DMS114 treated with DMSO at 0.1 percent for 48 hours (cell line): ENCODE measurements around the gene RAB39B.
"Not testable (repeated sequence)": the region's sequence is repeated elsewhere in the genome, so short reads cannot be mapped to it uniquely, and the experiment has no call there.

ENCODE experiments used
- DNase-seq: peaks from one replicate; lab custom pipeline; 2025; ENCODE audit not compliant: unreplicated experiment; lab: John Stamatoyannopoulos, UW

Gene RAB39B

GRCh38 chrX:155263854-155264628 lies at the start of gene RAB39B:
TSS of gene RAB39B (minus strand) at chrX:155264491. CDS start at chrX:155264288, 203 bp downstream.
- DNase-seq, result peak; percentile 35

DNA sequence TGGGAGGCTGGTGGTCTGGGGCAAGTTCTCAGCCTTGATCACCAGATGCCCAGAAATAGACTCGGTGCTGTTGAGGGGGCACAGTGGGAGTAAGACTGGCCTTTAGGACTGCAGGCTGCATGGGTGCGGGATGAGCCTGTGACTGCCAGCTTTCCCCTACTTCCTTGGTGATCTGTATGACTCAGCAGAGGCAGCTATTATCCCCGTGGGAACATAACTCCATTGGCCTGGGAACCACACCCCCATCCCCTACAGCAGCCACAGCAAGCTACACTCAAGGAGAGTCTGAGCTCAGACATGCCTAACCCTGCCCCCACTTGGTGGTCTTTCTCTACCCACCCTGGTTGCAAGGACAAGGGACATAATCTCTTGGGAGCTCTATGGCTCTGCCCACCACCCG lies 49.5 kb upstream of the RAB39B start:
- no peak for DNase-seq

DNA sequence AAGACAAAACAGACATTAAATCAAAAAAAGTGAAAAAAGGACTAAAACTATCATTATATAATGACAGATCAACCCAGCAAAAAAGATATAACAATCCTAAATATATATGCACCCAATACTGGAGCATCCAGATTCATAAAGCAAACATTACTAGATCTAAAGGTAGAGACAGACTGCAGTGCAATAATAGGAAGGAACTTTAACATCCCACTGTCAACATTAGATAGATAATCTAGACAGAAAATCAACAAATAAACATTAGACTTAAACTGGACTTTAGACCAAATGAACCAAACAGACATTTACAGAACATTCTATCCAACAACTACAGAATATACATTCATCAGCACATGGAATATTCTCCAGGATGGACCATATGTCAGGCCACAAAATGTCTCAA lies 29.5 kb upstream of the RAB39B start:
- DNase-seq, result no peak

DNA sequence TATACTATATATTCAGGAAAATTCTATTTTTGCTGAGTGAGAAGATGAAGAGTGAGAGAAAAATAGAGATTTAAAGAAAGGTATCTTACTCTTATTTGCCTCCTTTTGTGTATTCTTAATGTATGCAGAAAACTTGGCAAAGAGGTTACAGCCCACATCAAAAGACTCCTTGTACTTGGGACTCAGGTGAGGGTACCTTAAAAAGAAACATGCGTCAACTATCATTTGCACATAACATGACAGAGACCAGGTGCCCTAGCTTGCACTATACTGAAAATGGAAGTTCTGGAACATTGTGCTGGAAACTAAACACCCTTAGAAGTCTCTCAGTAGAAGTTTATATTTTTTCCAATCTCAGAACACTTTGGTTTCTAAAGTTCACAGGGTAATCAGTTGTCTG lies 15.6 kb upstream of the RAB39B start:
- no peak for DNase-seq

- DNase-seq, result no peak
These were observed 6.7 kb upstream of the RAB39B start for GRCh38 chrX:155270969-155271368.

DNA sequence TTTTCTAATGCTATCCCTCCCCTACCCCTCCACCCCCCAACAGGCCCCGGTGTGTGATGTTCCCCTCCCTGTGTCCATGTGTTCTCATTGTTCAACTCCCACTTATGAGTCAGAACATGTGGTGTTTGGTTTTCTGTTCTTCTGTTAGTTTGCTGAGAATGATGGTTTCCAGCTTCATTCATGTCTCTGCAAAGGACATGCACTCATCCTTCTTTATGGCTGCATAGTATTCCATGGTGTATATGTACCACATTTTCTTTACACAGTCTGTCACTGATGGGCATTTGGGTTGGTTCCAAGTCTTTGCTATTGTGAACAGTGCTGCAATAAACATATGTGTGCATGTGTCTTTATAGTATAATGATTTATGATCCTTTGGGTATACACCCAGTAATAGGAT lies 3.7 kb upstream of the RAB39B start:
- not testable (repeated sequence) for DNase-seq

DNA sequence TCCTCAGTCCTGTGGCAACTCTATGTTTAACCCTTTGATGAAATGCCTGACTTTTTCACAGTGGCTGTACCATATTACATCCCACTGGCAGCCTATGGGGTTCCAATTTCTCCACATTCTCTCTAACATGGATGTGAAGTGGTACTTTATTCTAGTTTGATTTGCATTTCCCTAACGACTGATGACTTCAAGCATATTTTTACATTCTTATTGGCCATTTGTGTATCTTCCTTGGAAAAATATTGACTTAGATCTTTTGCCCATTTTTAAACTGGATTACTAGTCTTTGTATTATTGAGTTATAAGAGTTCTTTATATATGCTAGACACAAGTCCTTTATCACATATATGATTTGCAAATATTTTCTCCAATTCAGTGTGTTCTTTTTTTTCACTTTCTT lies 2.1 kb upstream of the RAB39B start:
- peak; percentile 0 for DNase-seq

- DNase-seq, result no peak
These were observed 1.1 kb downstream of the RAB39B start for GRCh38 chrX:155262970-155263754.

- DNase-seq, result no peak
These were observed 4.5 kb downstream of the RAB39B start for GRCh38 chrX:155259752-155260151.

- no peak for DNase-seq
These were observed 12.9 kb downstream of the RAB39B start for GRCh38 chrX:155251391-155251790.

DNA sequence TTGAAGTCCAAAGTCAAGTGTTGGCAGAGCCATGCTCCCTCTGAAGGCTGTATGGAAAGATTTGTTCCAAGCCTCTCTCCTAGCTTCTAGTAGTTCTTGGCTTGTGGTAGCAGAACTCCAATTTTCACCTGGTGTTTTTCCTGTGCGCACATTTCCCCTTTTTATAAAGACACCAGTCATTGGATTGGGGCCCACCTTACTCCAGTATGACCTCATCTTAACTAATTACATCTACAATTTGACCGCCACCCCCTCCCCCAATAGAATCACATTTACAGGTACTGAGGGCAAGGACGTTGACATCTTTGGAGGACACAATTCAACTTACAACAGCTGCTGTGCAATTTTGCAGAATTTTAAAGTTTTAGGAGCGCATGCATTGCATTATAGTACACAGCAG lies 16.8 kb downstream of the RAB39B start:
- DNase-seq, result no peak

DNA sequence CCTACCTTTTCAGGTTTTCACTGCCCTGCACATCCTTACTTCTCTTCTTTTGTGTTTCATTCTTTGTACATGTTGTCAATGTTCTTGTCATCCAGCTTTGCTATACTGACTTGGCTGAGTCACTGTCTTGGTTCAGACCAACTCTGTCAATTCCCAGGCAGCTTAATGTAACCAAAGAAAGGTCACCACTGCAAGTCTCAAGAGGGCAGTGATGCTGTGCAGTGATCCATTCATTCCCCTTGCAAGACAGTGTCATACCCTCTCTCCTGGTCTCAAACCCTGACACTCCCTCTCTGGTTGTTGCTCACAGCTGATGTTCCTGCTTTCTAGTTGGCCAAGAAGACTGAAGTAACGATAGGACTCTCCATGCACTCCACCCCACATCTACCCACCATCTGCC lies 17.5 kb downstream of the RAB39B start:
- no peak for DNase-seq

DNA sequence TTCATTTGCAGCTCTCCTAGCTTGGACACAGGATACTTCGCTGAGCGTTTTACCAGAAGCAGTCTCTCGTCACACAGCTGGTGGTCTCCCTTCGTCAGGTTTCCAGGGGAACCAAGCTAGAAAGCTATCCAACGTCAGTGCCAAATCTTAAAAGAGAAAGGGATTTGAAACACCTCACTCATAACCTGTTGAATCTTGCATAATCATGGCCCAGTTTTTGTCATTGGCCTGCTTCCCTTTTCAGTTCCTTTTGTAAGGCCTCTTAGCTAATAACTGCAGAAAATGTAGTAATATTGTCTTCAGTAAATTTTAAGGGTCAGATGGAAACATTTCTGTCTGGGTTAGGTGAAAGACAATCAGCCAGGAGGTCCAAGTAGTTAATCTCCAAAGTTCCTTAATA lies 22.0 kb downstream of the RAB39B start:
- no peak for DNase-seq

- DNase-seq, result no peak
These were observed 26.6 kb downstream of the RAB39B start for GRCh38 chrX:155237719-155238118.

DNA sequence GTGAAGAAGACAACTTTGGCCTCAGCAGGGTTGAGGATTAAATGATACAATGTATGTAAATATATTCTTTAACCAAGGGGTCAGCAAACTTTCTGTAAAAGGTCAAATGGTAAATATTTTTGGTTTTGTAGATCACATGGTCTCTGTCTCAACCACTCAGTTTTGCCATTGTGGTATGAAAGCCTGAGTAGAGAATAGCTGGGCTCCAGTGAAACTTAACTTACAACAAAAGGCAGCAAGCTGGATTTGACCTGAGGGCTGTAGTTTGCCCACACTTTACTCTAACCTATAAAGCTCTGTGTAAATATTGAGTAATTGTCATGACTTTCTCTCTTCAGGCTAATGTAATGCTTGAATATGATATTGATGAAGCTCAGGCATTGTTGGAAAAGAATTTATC lies 28.4 kb downstream of the RAB39B start:
- no peak for DNase-seq

- no peak for DNase-seq
These were observed 33.1 kb downstream of the RAB39B start for GRCh38 chrX:155231163-155231562.

DNA sequence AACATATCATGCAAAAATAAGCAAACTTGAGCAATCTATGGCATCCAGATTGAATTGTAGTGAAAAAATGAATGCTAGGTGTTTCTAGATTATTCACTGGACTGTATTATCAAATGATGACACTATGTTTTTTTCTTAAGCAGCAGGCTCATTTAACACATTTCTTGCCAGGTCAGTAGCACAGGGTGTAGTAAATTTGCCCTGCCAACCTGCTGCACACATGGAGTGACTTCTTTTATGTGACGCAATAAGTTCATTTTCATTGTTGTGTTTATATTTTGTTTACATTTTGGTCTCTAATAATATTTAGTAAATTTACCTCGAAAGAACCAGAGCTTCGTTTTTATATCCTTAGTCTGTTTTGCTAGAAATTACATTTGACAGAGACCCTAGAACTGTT lies 38.5 kb downstream of the RAB39B start:
- DNase-seq, result no peak

GRCh38 chrX:155223746-155224145 lies 40.5 kb downstream of the RAB39B start:
- not testable (repeated sequence) for DNase-seq

GRCh38 chrX:155221351-155221750 lies 42.9 kb downstream of the RAB39B start:
- DNase-seq, result no peak

GRCh38 chrX:155218777-155219176 lies 45.5 kb downstream of the RAB39B start:
- DNase-seq, result no peak

DNA sequence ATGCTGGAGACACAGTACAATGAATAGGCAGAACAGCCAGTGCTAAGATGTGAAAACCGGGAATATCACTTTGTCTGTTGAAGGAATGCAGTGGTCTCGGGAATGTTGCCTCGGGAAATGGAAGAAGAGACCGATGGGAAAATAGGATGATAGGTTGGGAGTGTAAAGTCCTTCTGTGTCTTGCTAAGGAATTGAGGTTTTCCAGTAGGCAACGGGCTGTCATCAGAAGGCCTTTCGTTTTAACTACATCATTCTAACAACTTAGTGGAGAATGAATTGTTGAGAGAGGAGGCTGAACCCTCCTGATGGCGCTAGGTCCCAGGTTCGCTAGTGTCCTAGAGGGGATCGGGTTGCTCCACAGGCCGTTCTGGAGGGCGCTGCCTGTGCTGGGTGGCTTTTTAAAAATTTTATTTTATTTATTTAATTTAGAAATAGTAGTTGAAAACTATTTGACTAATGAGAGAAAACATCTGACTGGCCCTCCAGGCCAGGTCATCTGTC lies 47.3 kb downstream of the RAB39B start:
- no peak for DNase-seq
